MM.1S (cell line): ENCODE measurements around the gene FRMD8.

ENCODE experiments used
- DNase-seq: peaks from one replicate; pipeline ENCODE4 v3.0.0-alpha.2; 2015
- H2AFZ ChIP-seq: fragments of 300-600 bp; sonication (generic); 2 replicates; pipeline ENCODE4 v1.6.0; 2016; ENCODE audit warnings: antibody characterized with exemption, low read length
- H3F3A ChIP-seq: fragments of 300-600 bp; sonication (generic); 2 replicates; pipeline ENCODE4 v1.6.1; 2016; ENCODE audit warnings: mild to moderate bottlenecking, antibody characterized with exemption, low read length, moderate library complexity, mixed read lengths; ENCODE audit not compliant: insufficient read depth
- H3K27ac ChIP-seq: fragments of 300-600 bp; sonication (generic); 2 replicates; pipeline ENCODE4 v1.5.1; 2016; ENCODE audit warnings: mild to moderate bottlenecking, low read length
- H3K27me3 ChIP-seq: fragments of 300-600 bp; sonication (generic); replicated peaks from 2 replicates; pipeline ENCODE4 v1.6.0; 2016; ENCODE audit warnings: low read length; ENCODE audit not compliant: insufficient read depth
- H3K36me3 ChIP-seq: fragments of 300-600 bp; sonication (generic); replicated peaks from 2 replicates; pipeline ENCODE4 v1.6.1; 2016; ENCODE audit warnings: mild to moderate bottlenecking, low read length, mixed read lengths; ENCODE audit not compliant: insufficient read depth
- H3K4me1 ChIP-seq: fragments of 300-600 bp; sonication (generic); 2 replicates; pipeline ENCODE4 v1.6.1; 2016; ENCODE audit warnings: low read length, mixed read lengths
- H3K4me2 ChIP-seq: fragments of 300-600 bp; sonication (generic); 2 replicates; pipeline ENCODE4 v1.6.0; 2016; ENCODE audit warnings: low read depth, low read length
- H3K4me3 ChIP-seq: fragments of 300-600 bp; sonication (generic); 2 replicates; pipeline ENCODE4 v1.5.1; 2016; ENCODE audit warnings: low read length, mixed read lengths
- H3K79me2 ChIP-seq: fragments of 300-600 bp; sonication (generic); 2 replicates; pipeline ENCODE4 v1.6.1; 2016; ENCODE audit warnings: mixed run types, low read length, mixed read lengths
- H3K9ac ChIP-seq: fragments of 300-600 bp; sonication (generic); 2 replicates; pipeline ENCODE4 v1.6.1; 2016; ENCODE audit warnings: low read length, mixed read lengths
- H3K9me2 ChIP-seq: fragments of 300-600 bp; sonication (generic); replicated peaks from 2 replicates; pipeline ENCODE4 v1.6.1; 2016; ENCODE audit warnings: mild to moderate bottlenecking, low read length, mixed read lengths; ENCODE audit not compliant: insufficient read depth
- H3K9me3 ChIP-seq: fragments of 300-600 bp; sonication (generic); replicated peaks from 2 replicates; pipeline ENCODE4 v1.6.1; 2016; ENCODE audit warnings: mild to moderate bottlenecking, low read length, mixed read lengths; ENCODE audit not compliant: insufficient read depth
- H4K20me1 ChIP-seq: fragments of 300-600 bp; sonication (generic); 2 replicates; pipeline ENCODE4 v1.6.1; 2016; ENCODE audit warnings: mild to moderate bottlenecking, low read length, moderate library complexity, mixed read lengths; ENCODE audit not compliant: insufficient read depth
- EZH2 ChIP-seq: fragments of 300-600 bp; sonication (generic); optimal IDR thresholded peaks from 2 replicates; pipeline ENCODE3; 2017; ENCODE audit warnings: low read depth, mild to moderate bottlenecking, antibody characterized with exemption, low read length, mixed read lengths
- EZH2phosphoT487 ChIP-seq: fragments of 300-600 bp; sonication (generic); IDR thresholded peaks from 2 replicates; pipeline ENCODE4 v1.6.1; 2018; ENCODE audit warnings: antibody characterized with exemption, low read length
- TF ChIP-seq, protein P1 (sequence below): fragments of 300-600 bp; sonication (generic); IDR thresholded peaks from 2 replicates; pipeline ENCODE4 v1.5.1; 2016; ENCODE audit warnings: antibody characterized with exemption, low read length, mixed read lengths

Gene FRMD8

DNA sequence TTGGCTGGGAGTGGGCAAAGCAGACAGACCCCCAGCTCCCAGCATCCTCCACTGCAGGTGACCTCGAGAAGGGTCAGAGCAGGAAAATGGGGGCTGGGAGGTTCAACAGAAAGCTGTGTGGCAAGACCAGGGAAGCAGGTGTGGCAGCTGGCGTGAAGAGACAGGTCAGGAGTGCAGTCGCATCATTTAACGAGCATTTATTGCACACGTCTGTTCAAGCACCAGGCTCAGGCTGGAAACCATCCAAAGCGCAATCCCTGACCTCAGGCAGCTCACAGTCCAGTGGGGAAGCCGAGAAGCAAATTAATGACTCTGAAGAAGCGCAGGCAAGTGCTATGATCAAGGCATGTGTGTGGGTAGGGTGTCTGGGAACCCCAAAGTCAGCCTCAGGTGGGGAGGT lies 11.4 kb upstream of the FRMD8 start:
- Histone ChIP-seq H3K4me2 (no peak overlapping the region), H3K4me3 (no peak overlapping the region), H3K27me3 (no peaks in the 10 kb centered on the region), H3K9ac (no peak overlapping the region), H4K20me1 (no peaks in the 10 kb centered on the region), H2AFZ (no peak overlapping the region), H3K4me1 (no peaks in the 10 kb centered on the region), H3K36me3 (no peaks in the 10 kb centered on the region), H3F3A (no peaks in the 10 kb centered on the region), H3K9me3 (no peaks in the 10 kb centered on the region), H3K9me2 (no peaks in the 10 kb centered on the region), H3K27ac (no peak overlapping the region), H3K79me2 (no peaks in the 10 kb centered on the region)
- DNase-seq = no peak
- TF ChIP-seq EZH2phosphoT487 = no peak

DNA sequence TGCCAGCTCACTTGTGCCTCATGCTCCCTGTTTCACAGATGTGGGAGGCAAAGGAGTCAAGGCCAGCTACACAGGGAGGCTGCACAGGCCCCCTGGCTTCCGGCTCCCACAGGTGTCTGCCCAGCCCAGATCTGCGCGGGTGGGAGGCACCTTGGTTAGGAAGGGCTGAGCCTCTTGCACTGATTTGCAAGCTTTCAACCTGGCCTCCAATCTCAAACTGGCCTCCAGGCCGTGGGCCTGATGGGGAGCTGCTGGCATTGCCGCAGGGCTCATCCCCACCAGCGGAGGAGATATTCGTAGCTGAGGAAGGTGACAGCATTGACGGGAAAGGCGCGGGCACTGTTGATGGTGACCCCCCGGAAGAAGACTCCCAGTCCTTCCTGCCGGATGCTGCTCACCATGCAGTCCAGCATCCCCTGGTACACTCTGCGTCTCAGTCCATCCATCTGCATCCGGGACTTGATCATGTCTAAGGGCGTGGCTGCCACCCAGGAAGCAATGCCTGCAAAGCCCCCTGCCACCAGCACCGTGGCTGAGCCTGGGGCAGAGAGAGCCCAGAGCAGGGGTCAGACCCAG lies 10.2 kb upstream of the FRMD8 start:
- H3K9me3 ChIP-seq = no peaks in the 10 kb centered on the region
- H3K9ac ChIP-seq = no peak overlapping the region
- H4K20me1 ChIP-seq = no peaks in the 10 kb centered on the region
- no peak overlapping the region for H3K4me2 ChIP-seq
- H3F3A ChIP-seq = no peaks in the 10 kb centered on the region
- no peak overlapping the region for H2AFZ ChIP-seq
- no peak overlapping the region for H3K27ac ChIP-seq
- no peaks in the 10 kb centered on the region for H3K27me3 ChIP-seq
- TF ChIP-seq EZH2phosphoT487 (no peak), EZH2 (no peak)
- TF ChIP-seq, protein P1, sequence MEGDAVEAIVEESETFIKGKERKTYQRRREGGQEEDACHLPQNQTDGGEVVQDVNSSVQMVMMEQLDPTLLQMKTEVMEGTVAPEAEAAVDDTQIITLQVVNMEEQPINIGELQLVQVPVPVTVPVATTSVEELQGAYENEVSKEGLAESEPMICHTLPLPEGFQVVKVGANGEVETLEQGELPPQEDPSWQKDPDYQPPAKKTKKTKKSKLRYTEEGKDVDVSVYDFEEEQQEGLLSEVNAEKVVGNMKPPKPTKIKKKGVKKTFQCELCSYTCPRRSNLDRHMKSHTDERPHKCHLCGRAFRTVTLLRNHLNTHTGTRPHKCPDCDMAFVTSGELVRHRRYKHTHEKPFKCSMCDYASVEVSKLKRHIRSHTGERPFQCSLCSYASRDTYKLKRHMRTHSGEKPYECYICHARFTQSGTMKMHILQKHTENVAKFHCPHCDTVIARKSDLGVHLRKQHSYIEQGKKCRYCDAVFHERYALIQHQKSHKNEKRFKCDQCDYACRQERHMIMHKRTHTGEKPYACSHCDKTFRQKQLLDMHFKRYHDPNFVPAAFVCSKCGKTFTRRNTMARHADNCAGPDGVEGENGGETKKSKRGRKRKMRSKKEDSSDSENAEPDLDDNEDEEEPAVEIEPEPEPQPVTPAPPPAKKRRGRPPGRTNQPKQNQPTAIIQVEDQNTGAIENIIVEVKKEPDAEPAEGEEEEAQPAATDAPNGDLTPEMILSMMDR = no peak
- no peaks in the 10 kb centered on the region for H3K36me3 ChIP-seq
- H3K79me2 ChIP-seq = peaks cover 10% of the 10 kb centered on the region
- no peaks in the 10 kb centered on the region for H3K9me2 ChIP-seq
- H3K4me3 ChIP-seq = no peak overlapping the region
- H3K4me1 ChIP-seq = no peaks in the 10 kb centered on the region
- no peak for DNase-seq

DNA sequence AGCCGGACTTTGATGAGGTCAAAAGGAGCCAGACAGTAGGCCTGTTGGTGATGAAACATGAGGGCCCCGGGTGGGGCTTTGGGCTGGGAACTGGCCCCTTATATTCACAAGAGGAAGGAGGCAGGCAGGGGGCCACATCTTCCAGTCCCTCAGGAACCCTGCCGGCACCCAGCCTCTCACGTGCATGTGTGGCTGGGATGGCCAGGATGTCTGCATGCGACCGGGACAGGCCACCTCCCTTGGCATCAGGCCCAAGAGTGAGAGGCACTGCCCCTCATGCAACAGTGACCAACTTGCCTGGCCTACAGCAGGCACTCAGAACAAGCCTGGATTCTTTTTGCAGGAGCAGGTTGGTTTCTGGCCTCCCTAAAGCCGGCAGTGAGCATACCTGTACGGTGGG lies 9.4 kb upstream of the FRMD8 start:
- no peak overlapping the region for H2AFZ ChIP-seq
- no peak overlapping the region for H3K27ac ChIP-seq
- H3K4me1 ChIP-seq = no peaks in the 10 kb centered on the region
- DNase-seq = no peak
- H3K79me2 ChIP-seq = peaks cover 10% of the 10 kb centered on the region
- H4K20me1 ChIP-seq = no peaks in the 10 kb centered on the region
- H3F3A ChIP-seq = peaks cover 5% of the 10 kb centered on the region
- no peaks in the 10 kb centered on the region for H3K27me3 ChIP-seq
- no peaks in the 10 kb centered on the region for H3K9me2 ChIP-seq
- no peak overlapping the region for H3K9ac ChIP-seq
- H3K36me3 ChIP-seq = no peaks in the 10 kb centered on the region
- no peak overlapping the region for H3K4me2 ChIP-seq
- H3K4me3 ChIP-seq = no peak overlapping the region
- TF ChIP-seq EZH2 = no peak
- TF ChIP-seq, protein P1 = no peak
- no peak for TF ChIP-seq EZH2phosphoT487
- H3K9me3 ChIP-seq = no peaks in the 10 kb centered on the region

DNA sequence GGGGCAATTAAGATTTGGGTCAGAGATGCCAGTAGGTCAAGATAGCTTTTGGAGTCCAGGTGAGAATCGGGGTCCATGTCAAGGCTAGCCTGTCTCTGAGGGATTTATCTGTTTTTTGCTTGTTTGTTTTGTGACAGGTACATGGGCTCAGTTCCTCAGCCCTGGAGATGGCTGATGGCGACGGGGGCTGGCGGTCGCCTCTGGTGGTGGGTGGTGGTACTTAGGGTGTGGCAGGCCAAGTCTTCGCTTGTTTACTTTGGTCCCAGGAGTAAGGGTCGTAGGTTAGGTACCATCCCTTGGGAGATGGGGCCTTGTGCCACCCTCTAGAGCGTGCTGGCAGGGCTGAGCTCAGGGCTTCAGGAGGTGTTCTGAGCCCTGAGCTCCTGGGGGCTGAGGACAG lies 8.7 kb upstream of the FRMD8 start:
- H3K4me2 ChIP-seq = no peak overlapping the region
- H3K9me2 ChIP-seq = no peaks in the 10 kb centered on the region
- TF ChIP-seq EZH2phosphoT487 = no peak
- TF ChIP-seq, protein P1 = no peak
- no peak for TF ChIP-seq EZH2
- H3K27me3 ChIP-seq = no peaks in the 10 kb centered on the region
- no peaks in the 10 kb centered on the region for H4K20me1 ChIP-seq
- no peak overlapping the region for H2AFZ ChIP-seq
- H3K79me2 ChIP-seq = peaks cover 10% of the 10 kb centered on the region
- no peaks in the 10 kb centered on the region for H3K9me3 ChIP-seq
- H3K4me3 ChIP-seq = no peak overlapping the region
- no peak for DNase-seq
- H3K36me3 ChIP-seq = no peaks in the 10 kb centered on the region
- peaks cover under 1% of the 10 kb centered on the region for H3K4me1 ChIP-seq
- H3F3A ChIP-seq = peaks cover 13% of the 10 kb centered on the region
- no peak overlapping the region for H3K27ac ChIP-seq
- H3K9ac ChIP-seq = no peak overlapping the region
